GM12878 (cell line): ENCODE measurements around the gene SYNJ2.

Experiments
- CREM ChIP-seq: IDR thresholded peaks from 2 replicates; pipeline ENCODE4 v1.6.1; 2014; ENCODE audit warnings: antibody characterized with exemption, low read depth
- CTCF ChIP-seq, 3 experiments: IDR thresholded peaks in 2 of 3; conservative IDR thresholded peaks in 1 of 3; 2 replicates each; pipeline ENCODE4 v1.5.1; 2011; ENCODE audit warnings: low read depth in 3 of 3, low read length in 3 of 3, mild to moderate bottlenecking in 3 of 3, control low read depth in 2 of 3, moderate library complexity in 2 of 3, inconsistent platforms in 1 of 3, mixed read lengths in 1 of 3; ENCODE audit not compliant: control insufficient read depth in 2 of 3, insufficient read depth in 1 of 3; ENCODE audit errors: extremely low read depth in 1 of 3
- EP300 ChIP-seq, 2 experiments: fragments of 150-350 bp in 1 of 2; IDR thresholded peaks; 2 replicates each; pipeline ENCODE4 v1.6.1; 2011 to 2012; ENCODE audit warnings: low read depth in 2 of 2, low read length in 2 of 2, borderline replicate concordance in 1 of 2, improper control_type of control experiment in 1 of 2, inconsistent platforms in 1 of 2; ENCODE audit not compliant: control insufficient read depth in 1 of 2
- EZH2 ChIP-seq: IDR thresholded peaks from 2 replicates; pipeline ENCODE4 v1.6.1; 2012; ENCODE audit warnings: low read depth, mild to moderate bottlenecking, control low read depth, inconsistent platforms, low read length, borderline replicate concordance; ENCODE audit not compliant: control insufficient read depth
- FOXM1 ChIP-seq: IDR thresholded peaks from 2 replicates; pipeline ENCODE4 v1.6.1; 2012; ENCODE audit warnings: low read depth, mild to moderate bottlenecking, inconsistent platforms, low read length, moderate library complexity
- IRF4 ChIP-seq: IDR thresholded peaks from 2 replicates; pipeline ENCODE4 v1.6.1; 2011; ENCODE audit warnings: low read depth, low read length
- MYB ChIP-seq: fragments of 150-350 bp; IDR thresholded peaks from 2 replicates; pipeline ENCODE4 v1.6.1; 2014; ENCODE audit warnings: mild to moderate bottlenecking, low read depth, low read length, borderline replicate concordance
- PAX8 ChIP-seq: fragments of 450-650 bp; IDR thresholded peaks from 2 replicates; pipeline ENCODE4 v1.6.1; 2017; ENCODE audit warnings: mild to moderate bottlenecking, moderate library complexity

- TF ChIP-seq PAX8 = no peak
- no peak for TF ChIP-seq EZH2
- no peak for TF ChIP-seq MYB
- no peak for TF ChIP-seq FOXM1
- TF ChIP-seq CTCF (IDR thresholded peaks at IDR 0.05 in 2 of 3, conservative IDR thresholded peaks at IDR 0.05 in 1 of 3; ENCODE audit: control insufficient read depth in 2 of 3, extremely low read depth in 1 of 3, insufficient read depth in 1 of 3, low read depth in 3 of 3, low read length in 3 of 3) = no peak
- no peak for TF ChIP-seq IRF4
- TF ChIP-seq CREM = no peak
- TF ChIP-seq EP300 (IDR thresholded peaks at IDR 0.05; ENCODE audit: borderline replicate concordance in 1 of 2, control insufficient read depth in 1 of 2, low read depth in 2 of 2, low read length in 2 of 2) = no peak
These were observed 40.4 kb downstream of the SYNJ2 start for GRCh38 chr6:158021814-158022748.
